HepG2 (cell line): ENCODE results near the gene ATG16L1.

ENCODE experiments used
- SIN3A ChIP-seq: IDR thresholded peaks from 2 replicates; pipeline ENCODE4 v1.6.1; 2011; ENCODE audit warnings: low read depth, mild to moderate bottlenecking, control low read depth, low read length, borderline replicate concordance
- SMAD1 ChIP-seq: sonication (generic); formaldehyde crosslinking; IDR thresholded peaks from 2 replicates; pipeline ENCODE4 v1.4.0; 2020; ENCODE audit warnings: missing genetic modification reagents, low read depth, mild to moderate bottlenecking, borderline replicate concordance

GRCh38 chr2:233287871-233288270 is 36.4 kb downstream of the ATG16L1 start:
- TF ChIP-seq SIN3A (no peak), SMAD1 (no peak)
